Activated CD8-positive, alpha-beta memory T cell treated with anti-CD3 and anti-CD28 coated beads, Interleukin-2, amount 10 ng/mL, durations not matched to agents 7 days and 5 days (primary cell): Measurements from ENCODE around the gene WNT3. TPM values are rescaled to one million over a fixed set of nuclear protein-coding genes. Genes with fewer than 3 reads are reported as not detected.

Experiments used
- ATAC-seq: fragments of 150-1000 bp; cut with Tn5 transposase; one replicate; pipeline ENCODE4 v1.10.0; 2021; ENCODE audit warnings: moderate library complexity
- CTCF ChIA-PET: fragments of 350-600 bp; sonication (Branson Sonifier 250); formaldehyde crosslinking; loops from one replicate; lab custom pipeline; 2021; ENCODE audit warnings: antibody characterized with exemption; lab: Charles Lee
- DNase-seq: peaks from one replicate; pipeline ENCODE4 v3.0.0-alpha.2; 2020
- H3K27ac Mint-ChIP-seq: one replicate; pipeline ENCODE4 v1.8.0; 2021; ENCODE audit warnings: mild to moderate bottlenecking, mixed read lengths
- H3K27me3 Mint-ChIP-seq: one replicate; pipeline ENCODE4 v1.8.0; 2021; ENCODE audit warnings: mixed read lengths
- H3K36me3 Mint-ChIP-seq: one replicate; pipeline ENCODE4 v1.8.0; 2021; ENCODE audit warnings: mild to moderate bottlenecking, mixed read lengths
- H3K4me1 Mint-ChIP-seq: one replicate; pipeline ENCODE4 v1.8.0; 2021; ENCODE audit warnings: mixed read lengths
- H3K4me3 Mint-ChIP-seq: one replicate; pipeline ENCODE4 v1.8.0; 2021; ENCODE audit warnings: mild to moderate bottlenecking, moderate library complexity, mixed read lengths
- H3K9me3 Mint-ChIP-seq: one replicate; pipeline ENCODE4 v1.8.0; 2022; ENCODE audit warnings: low read depth, mixed read lengths
- total RNA-seq, 2 experiments: library from RNA; stranded (reverse); gene quantifications; one replicate each; pipeline ENCODE4 v1.2.3, GENCODE V29; 2021

Gene WNT3
- total RNA-seq, 2 experiments from 2014 or later, result not detected

DNA sequence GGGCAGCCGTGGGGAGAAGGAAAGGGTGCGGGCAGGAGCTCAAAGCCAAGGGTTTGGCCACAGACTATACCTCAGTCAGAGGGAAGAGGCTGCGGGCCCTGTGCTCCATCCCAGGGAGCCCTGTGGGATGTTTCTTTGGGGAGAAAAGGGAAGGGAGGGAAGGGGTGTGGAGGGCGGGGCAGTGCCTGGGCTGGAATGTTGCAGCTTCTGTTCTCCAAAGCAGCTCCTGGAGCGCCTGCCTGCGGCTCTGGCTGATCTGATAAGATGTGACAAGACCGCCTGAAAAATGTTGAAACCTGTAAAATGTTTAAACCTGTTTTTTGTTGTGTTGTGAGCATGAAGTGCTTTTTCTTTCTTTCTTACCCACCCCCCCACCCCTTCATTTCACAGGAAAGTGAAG lies 32.8 kb downstream of the WNT3 start:
- no peaks in the 10 kb centered on the region for H3K9me3 Mint-ChIP-seq
- H3K36me3 Mint-ChIP-seq, result no peaks in the 10 kb centered on the region
- DNase-seq (no peak), ATAC-seq (no peak)
- peaks cover 8% of the 10 kb centered on the region for H3K27me3 Mint-ChIP-seq
- H3K4me3 Mint-ChIP-seq, result no peak overlapping the region
- CTCF ChIA-PET, result no interaction called here
- H3K4me1 Mint-ChIP-seq, result no peaks in the 10 kb centered on the region
- H3K27ac Mint-ChIP-seq, result no peak overlapping the region

DNA sequence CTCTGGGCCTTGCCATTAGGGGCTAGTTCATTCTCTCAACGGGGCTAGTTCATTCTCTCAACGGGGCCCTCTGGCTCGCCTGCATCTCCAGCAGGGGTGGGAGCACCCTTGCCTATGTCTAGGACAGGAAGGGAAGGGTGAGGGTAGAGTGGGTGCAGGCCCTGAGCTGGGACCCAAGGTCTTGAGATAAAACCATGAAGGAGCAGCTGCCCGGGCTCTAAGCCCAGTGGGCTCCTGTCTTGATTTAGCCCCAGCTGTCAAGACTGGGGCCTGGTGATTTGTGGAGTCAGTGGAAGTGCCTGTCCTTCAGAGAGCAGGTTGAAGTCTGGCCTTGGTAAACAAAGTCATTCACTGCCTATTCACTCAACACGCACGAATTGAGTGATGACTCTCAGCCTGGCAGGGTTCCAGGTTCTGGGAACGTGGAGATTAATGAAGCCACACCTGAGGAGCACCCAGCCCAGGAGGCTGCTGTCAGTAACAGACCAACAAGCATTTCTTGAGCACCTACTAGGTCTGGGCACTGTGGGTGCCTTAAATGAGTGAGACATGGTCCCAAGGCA lies 35.4 kb downstream of the WNT3 start:
- Mint-ChIP-seq H3K4me1 (no peaks in the 10 kb centered on the region), H3K9me3 (no peaks in the 10 kb centered on the region), H3K27me3 (peaks cover 4% of the 10 kb centered on the region), H3K4me3 (no peak overlapping the region), H3K27ac (no peak overlapping the region), H3K36me3 (no peaks in the 10 kb centered on the region)
- CTCF ChIA-PET, result no interaction called here
- no peak for DNase-seq
- ATAC-seq, result no peak

GRCh38 chr17:46782250-46782953 lies 36.1 kb downstream of the WNT3 start:
- DNase-seq (peak; percentile 50), ATAC-seq (peak; percentile 53)
- H3K4me1 Mint-ChIP-seq, result no peaks in the 10 kb centered on the region
- no peak overlapping the region for H3K4me3 Mint-ChIP-seq
- H3K36me3 Mint-ChIP-seq, result no peaks in the 10 kb centered on the region
- peaks cover 4% of the 10 kb centered on the region for H3K27me3 Mint-ChIP-seq
- no peaks in the 10 kb centered on the region for H3K9me3 Mint-ChIP-seq
- no peak overlapping the region for H3K27ac Mint-ChIP-seq
- CTCF ChIA-PET, result interaction anchor here (1.6 kb wide), 1 partner anchor 41 kb away, joined by 4 read pairs; no protein-coding TSS in a partner anchor

DNA sequence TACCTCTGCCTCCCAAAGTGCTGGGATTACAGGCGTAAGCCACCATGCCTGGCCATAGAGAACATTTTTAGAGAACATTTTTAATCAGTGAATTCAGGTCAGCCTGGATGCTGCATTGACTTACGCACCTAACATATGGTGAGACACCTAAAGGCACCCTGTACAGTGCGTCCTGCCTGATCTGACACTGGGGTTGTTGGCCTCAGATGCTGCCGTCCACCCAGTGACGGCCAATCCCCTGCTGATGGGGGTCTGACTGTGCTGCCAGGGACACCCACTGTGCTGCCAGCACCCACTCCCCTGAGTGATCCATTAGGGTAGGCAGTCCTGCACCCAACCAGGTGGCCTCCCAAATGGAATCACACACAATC lies 38.5 kb downstream of the WNT3 start:
- Mint-ChIP-seq H3K27me3 (peaks cover 8% of the 10 kb centered on the region), H3K4me1 (no peaks in the 10 kb centered on the region), H3K27ac (no peak overlapping the region), H3K9me3 (no peaks in the 10 kb centered on the region), H3K36me3 (no peaks in the 10 kb centered on the region), H3K4me3 (no peak overlapping the region)
- CTCF ChIA-PET, result no interaction called here
- ATAC-seq (no peak), DNase-seq (no peak)

GRCh38 chr17:46777943-46778915 lies 40.3 kb downstream of the WNT3 start:
- Mint-ChIP-seq H3K36me3 (no peaks in the 10 kb centered on the region), H3K9me3 (no peaks in the 10 kb centered on the region), H3K4me1 (peaks cover 5% of the 10 kb centered on the region), H3K4me3 (no peak overlapping the region), H3K27me3 (peaks cover 22% of the 10 kb centered on the region), H3K27ac (no peak overlapping the region)
- ATAC-seq (no peak), DNase-seq (no peak)
- CTCF ChIA-PET, result no interaction called here

GRCh38 chr17:46776298-46777005 lies 42.0 kb downstream of the WNT3 start:
- DNase-seq (no peak), ATAC-seq (no peak)
- CTCF ChIA-PET, result interaction anchor here (0.7 kb wide), 1 partner anchor 524 kb away, joined by 3 read pairs; no protein-coding TSS in a partner anchor
- Mint-ChIP-seq H3K27ac (no peak overlapping the region), H3K27me3 (peaks cover 34% of the 10 kb centered on the region), H3K36me3 (no peaks in the 10 kb centered on the region), H3K4me1 (peaks cover 17% of the 10 kb centered on the region), H3K4me3 (no peak overlapping the region), H3K9me3 (no peaks in the 10 kb centered on the region)

DNA sequence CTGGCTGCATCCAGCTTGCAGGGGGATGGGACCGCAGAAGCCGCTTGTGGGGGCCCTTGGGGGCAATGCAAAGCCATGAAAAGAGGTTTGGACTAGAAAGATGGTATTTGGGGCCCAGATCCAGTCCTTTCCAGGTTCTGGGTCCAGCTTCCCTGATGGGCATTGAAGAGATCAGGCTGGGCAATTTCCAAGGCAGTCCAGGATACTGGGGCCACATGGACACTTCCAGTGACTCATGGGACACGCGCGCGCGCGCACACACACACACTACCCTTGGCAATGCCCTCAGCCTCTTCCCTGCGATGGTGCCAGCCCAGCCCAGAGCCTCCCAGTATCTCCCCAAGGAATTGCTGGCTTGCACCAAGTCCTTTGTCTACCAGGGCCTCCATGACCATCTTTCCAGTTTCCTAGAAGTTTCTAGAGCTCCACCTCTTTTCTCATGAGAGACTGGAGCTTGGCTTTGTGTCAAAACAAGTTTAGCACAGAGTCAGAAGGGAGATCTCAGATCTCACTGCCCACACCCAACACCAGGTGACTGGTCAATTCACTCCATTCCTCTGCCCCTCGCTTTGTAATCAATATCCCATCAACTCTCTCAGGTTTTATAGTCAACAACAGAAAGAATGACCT lies 44.3 kb downstream of the WNT3 start:
- H3K27me3 Mint-ChIP-seq, result peaks cover 49% of the 10 kb centered on the region
- H3K27ac Mint-ChIP-seq, result no peak overlapping the region

DNA sequence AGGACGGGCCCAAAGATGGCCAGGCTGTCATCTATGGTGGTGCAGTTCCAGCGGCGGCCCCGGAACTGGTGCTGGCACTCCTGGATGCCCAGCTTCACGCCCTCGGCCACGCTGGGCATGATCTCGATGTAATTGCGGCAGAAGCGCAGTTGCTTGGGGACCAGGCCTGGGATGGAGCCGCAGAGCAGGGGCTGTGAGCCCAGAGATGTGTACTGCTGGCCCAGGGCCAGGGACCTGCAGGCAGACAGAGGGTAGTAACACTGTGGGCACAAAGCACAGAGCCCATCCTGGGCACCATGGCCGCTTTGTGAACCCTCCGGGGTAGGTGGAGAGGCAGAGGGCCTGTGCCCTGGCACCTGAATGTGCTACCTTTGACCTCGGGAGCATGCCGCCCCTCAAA lies 44.8 kb downstream of the WNT3 start:
- Mint-ChIP-seq H3K27ac (no peak overlapping the region), H3K9me3 (no peaks in the 10 kb centered on the region), H3K4me3 (no peak overlapping the region), H3K4me1 (peaks cover 21% of the 10 kb centered on the region), H3K27me3 (peaks cover 50% of the 10 kb centered on the region), H3K36me3 (no peaks in the 10 kb centered on the region)
- ATAC-seq (no peak), DNase-seq (no peak)
- CTCF ChIA-PET, result no interaction called here

More for the DNA sequence above, 44.3 kb downstream of the WNT3 start:
- ATAC-seq (no peak), DNase-seq (no peak)
- Mint-ChIP-seq H3K36me3 (no peaks in the 10 kb centered on the region), H3K4me3 (no peak overlapping the region), H3K4me1 (peaks cover 21% of the 10 kb centered on the region), H3K9me3 (no peaks in the 10 kb centered on the region)
- CTCF ChIA-PET, result no interaction called here

DNA sequence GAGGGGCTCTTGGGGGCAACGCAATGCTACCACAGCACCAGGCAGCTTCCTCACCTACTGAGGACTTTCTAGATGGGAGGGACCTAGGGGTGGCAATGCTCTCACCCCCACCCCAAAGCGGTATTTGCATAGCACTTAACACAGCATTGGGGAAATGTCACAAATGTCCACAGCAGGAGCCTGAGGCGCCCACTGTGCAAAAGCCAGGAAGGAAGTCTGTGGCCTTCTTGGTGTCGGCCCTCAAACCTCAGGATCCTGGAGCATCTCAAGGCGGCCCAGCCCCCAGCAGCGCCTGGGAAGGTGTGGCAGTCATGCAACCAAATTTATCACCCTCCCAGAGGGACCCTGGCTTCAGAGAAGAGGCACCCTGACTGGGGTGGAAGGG lies 45.3 kb downstream of the WNT3 start:
- Mint-ChIP-seq H3K27me3 (peaks cover 52% of the 10 kb centered on the region), H3K9me3 (no peaks in the 10 kb centered on the region), H3K4me3 (no peak overlapping the region), H3K4me1 (peaks cover 21% of the 10 kb centered on the region), H3K36me3 (no peaks in the 10 kb centered on the region), H3K27ac (no peak overlapping the region)
- DNase-seq, result no peak
- CTCF ChIA-PET, result no interaction called here
- peak; percentile 3 for ATAC-seq

GRCh38 chr17:46772475-46773220 lies 45.8 kb downstream of the WNT3 start:
- Mint-ChIP-seq H3K27ac (no peak overlapping the region), H3K4me3 (peak overlapping the region; percentile 60), H3K9me3 (no peaks in the 10 kb centered on the region), H3K36me3 (no peaks in the 10 kb centered on the region), H3K4me1 (peaks cover 21% of the 10 kb centered on the region), H3K27me3 (peaks cover 52% of the 10 kb centered on the region)
- DNase-seq, result no peak
- peak; percentile 11 for ATAC-seq
- CTCF ChIA-PET, result no interaction called here

- H3K36me3 Mint-ChIP-seq, result no peaks in the 10 kb centered on the region
- CTCF ChIA-PET, result no interaction called here
- ATAC-seq (peak; percentile 27), DNase-seq (no peak)
- no peaks in the 10 kb centered on the region for H3K9me3 Mint-ChIP-seq
- no peak overlapping the region for H3K27ac Mint-ChIP-seq
- H3K4me1 Mint-ChIP-seq, result peaks cover 21% of the 10 kb centered on the region
- peak overlapping the region; percentile 60 for H3K4me3 Mint-ChIP-seq
- H3K27me3 Mint-ChIP-seq, result peaks cover 52% of the 10 kb centered on the region
Measured at GRCh38 chr17:46771561-46772474, 46.7 kb downstream of the WNT3 start.
